HG03196 (cell line): ENCODE data around the gene SIRT7.
"Not testable (repeated sequence)": the region's sequence is repeated elsewhere in the genome, so short reads cannot be mapped to it uniquely, and the experiment has no call there.

Source experiments
- ATAC-seq: cut with Tn5 transposase; IDR thresholded peaks from one replicate; pipeline ENCODE4 v1.9.1; 2021; ENCODE audit not compliant: unreplicated experiment

SIRT7 gene

DNA sequence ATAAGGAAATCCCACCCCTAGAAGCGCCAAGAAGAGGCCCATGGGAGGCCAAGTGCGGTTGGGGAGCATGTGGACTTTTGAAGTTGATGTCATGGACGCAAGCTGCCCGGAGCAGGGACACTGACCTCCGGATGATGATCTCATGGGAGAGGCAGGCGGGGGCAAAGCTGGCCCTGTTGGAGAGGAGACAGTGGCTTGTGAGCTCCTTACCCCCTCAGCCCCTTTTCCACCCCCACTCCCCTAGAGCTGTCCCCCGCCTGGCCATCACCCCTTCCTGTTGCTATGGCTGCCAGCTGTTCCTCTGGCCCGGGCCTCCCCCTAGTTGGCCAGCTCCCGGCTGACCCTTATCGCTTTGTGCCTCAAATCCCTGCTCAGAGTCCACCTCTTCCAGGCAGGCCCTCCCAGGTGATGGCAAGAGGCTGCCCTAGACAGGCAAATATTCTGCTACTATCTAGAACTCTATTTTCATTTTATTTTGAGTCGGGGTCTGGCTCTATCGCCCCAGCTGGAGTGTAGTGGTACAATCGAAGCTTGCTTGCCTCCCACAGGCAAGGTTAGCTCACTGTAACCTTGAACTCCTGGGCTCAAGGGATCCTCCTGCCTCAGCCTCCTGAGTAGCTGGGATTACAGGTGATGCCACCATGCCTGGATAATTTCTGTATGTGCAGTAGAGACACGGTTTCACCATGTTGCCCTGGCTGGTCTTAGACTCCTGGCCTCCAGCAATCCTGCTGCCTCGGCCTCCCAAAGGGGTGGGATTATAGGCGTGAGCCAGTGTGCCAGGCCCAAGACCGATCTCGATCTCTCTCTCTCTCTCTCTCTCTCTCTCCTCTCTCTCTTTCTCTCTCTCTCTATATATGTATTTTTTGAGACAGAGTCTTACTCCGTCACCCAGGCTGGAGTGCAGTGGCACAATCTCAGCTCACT is 36.4 kb upstream of the SIRT7 start:
- ATAC-seq, result no peak

DNA sequence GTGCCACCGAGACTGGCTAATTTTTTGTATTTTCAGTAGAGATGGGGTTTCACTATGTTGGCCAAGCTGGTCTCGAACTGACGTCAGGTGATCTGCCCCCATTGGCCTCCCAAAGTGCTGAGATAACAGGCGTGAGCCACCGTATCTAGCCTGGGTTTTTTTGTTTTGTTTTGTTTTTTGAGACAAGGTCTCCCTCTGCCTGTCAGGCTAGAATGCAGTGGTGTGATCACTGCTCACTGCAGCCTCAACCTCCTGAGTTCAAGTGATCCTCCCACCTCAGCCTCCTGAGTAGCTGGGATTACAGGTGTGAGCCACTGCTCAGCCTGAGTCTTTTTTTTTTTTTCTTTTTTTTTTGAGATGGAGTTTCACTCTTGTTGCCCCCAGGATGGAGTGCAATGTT is 35.5 kb upstream of the SIRT7 start:
- ATAC-seq, result not testable (repeated sequence)

DNA sequence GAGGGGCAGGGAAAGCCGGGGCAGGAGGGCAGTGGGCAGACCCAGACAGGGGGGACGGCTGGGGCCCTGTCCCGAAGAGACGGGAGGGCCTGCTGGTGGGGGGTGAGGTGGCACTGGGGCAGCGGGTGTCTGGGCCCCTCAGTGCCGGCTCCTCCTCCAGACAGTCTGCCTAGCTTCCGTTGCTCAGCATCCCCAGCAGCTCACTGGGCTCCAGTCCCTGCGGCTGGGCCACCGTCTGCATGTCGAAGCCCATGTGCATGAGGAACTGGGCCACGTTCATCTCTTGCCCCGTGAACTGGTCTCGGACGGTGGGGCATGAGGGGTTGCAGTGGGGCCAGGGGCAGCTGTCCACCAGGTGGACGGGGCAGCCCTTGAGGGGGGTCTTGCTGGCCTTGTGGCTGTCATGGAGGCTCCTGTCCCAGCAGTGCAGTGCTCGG is 34.8 kb upstream of the SIRT7 start:
- no peak for ATAC-seq

DNA sequence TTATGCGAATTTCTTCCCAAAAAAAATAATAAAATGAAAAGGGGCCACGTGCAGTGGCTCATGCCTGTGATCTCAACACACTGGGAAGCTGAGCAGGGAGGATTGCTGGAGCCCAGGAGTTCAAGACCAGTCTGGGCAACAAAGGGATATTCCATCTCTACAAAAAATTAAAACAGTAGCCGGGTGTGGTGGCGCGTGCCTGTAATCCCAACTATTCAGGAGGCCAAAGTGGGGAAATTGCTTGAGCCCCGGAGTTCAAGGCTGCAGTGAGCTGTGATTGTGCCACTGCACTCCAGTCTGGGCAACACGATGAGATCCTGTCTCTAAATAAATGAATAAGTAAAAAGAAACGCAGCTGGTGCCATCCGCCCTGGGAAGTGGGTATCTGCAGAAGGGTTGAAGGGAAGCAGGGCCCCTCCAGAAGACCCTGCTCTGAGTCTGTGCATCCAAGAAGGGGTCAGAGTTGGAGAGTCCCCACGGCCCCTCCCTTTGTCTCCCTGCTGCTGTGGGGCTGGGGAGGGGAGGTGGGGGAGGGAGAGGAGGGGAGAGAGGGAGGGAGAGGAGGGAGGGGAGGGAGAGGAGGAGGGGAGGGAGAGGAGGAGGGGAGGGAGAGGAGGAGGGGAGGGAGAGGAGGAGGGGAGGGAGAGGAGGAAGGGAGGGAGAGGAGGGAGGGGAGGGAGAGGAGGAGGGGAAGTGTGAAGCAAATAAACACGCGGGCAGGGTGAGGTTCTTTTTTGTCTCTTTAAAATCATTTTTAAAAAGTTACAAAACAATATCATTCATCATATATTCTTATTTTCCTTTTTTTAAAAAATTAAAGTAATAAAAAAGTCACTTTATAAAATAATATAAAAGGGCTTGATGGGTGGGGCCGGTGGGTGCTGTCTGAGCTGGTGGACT is 34.1 kb upstream of the SIRT7 start:
- no peak for ATAC-seq

DNA sequence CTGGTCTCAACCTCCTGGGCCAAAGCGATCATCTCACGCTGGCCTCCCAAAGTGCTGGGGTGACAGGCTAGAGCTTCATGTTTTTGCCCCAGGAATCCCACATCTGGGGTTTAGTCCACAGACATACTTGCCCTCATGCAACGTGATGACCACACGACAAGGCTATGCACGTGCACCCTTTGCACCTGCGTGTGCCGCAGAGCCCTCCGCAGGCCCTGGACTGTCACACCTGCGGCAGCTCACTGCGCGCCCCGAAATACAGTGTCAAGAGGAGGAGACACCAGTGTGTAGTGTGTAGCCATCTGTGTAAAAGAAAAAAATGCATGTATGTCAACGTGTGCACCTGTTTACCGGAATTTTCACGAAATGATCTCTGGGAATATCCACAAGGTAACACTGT is 32.5 kb upstream of the SIRT7 start:
- ATAC-seq, result no peak

DNA sequence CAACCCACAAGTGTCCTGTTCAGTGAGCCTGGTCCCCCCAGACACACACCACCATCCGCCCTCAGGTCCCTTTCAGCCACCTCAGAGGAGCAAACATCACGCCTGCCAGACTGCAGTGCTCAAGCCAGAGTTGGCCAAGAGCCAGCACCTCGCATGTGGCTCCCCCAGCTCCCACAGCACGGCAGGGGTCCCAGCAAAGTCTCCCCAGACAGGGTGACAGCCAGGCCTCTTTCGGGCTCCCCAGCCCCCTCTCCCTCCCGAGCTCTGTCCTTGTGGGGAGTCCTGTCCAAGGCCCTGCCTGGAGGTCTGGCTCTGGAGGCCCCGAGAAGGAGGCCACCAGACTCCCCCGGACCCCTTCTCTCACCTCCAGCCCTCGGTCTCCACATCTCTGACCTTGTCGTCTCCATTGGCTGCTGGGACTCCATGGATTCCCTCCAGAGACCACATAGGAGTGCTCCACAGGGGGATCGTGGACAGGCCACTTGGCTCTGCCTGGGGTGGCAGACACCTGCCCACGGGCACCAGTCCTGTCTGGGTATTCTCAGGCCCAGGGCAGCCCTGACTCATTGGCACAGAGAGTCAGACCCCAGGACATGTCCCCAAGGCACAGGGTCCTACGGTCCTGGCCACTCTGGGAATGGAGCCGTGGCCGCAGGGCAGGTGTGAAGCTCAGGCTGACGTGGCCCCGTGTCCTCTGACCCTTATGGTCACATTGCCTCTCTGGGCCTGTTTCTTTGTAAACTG is 30.8 kb upstream of the SIRT7 start:
- ATAC-seq, result no peak

DNA sequence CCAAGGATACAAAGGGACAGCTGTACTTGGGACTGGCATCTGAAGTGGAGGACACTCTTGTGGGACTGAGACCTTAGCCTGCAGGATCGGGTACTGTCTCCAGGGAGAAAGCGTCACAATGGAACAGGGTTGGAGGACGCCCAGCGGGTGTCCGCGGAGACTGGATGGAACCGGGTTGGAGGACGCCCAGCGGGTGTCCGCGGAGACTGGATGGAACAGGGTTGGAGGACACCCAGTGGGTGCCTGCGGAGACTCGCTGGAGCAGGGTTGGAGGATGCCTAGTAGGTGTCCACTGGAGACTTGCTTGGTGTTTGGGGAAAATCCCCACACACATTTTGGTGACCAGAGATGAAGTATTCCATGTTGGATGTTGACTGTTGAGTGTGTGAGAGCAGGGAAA is 29.2 kb upstream of the SIRT7 start, which contains the start of gene MYADML2:
Gene MYADML2, minus strand, starts transcription at position 45 of the 400 bp plus-strand sequence. CDS start 5,492 bp downstream, outside the sequence.
- ATAC-seq, result no peak

DNA sequence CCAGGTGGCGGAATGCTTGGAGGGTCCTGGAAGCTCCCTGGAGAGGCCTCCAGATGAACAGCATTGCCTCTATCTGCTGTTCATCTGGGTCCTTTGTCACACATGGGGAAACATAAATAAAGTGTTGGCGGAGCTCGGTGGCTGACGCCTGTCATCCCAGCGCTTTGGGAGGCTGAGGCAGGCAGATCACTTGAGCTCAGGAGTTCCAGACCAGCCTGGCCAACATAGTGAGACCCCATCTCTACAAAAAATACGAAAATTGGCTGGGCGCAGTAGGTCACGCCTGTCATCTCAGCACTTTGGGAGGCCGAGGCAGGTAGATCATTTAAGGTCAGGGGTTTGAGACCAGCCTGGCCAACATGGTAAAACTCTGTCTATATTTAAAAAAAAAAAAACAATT is 26.9 kb upstream of the SIRT7 start:
- no peak for ATAC-seq

DNA sequence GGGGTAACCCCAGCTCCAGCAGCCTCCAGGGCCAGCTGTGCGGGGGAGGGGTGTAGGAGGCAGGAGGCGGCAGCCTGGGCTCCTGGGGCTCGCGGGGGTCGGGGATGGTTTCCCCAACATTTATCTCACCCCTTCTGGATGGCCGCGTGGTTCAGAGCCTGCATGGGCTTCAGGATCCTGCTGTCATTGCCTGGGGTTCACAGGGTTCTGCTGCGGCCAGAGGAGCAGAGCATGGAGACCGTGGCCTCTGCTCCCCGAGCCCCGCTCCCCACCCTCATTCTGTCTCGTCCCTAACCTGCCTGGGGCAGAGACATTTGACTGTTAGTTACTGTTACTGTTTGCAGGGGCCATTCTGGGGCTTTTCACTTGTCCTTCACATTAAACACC is 24.2 kb upstream of the SIRT7 start:
- no peak for ATAC-seq

DNA sequence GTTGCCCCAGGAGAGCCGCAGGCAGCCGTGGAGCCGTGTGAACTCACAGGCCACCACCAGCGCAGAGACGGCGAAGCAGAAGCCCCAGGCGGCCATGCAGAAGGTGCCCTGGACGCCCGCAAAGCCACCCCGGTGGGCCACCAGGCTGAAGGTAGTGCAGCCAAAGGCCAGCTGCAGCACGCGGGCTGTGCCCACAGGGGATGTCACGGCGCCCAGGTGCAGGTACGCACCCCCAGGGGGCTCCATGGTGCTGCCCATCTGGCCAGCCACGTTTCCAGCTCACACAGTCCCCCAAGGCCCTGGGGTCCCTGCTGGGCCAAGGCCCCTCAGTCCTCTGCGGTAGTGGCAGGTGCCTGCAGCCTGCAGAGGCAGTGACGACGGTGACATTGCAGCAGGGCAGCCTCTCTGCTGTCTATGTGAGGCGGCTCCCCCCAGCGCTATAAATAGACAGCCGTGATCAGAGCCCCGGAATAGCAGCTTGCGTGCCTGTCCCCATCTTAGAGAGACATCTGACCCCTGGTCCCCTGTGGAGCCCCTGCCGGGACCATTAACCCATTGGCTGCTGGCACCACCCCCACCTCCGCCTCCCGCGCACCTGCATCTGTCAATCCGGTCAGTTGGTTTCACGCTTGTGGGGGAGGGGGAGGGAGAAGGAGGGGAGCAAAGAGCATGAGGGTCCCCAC is 23.6 kb upstream of the SIRT7 start:
- no peak for ATAC-seq

DNA sequence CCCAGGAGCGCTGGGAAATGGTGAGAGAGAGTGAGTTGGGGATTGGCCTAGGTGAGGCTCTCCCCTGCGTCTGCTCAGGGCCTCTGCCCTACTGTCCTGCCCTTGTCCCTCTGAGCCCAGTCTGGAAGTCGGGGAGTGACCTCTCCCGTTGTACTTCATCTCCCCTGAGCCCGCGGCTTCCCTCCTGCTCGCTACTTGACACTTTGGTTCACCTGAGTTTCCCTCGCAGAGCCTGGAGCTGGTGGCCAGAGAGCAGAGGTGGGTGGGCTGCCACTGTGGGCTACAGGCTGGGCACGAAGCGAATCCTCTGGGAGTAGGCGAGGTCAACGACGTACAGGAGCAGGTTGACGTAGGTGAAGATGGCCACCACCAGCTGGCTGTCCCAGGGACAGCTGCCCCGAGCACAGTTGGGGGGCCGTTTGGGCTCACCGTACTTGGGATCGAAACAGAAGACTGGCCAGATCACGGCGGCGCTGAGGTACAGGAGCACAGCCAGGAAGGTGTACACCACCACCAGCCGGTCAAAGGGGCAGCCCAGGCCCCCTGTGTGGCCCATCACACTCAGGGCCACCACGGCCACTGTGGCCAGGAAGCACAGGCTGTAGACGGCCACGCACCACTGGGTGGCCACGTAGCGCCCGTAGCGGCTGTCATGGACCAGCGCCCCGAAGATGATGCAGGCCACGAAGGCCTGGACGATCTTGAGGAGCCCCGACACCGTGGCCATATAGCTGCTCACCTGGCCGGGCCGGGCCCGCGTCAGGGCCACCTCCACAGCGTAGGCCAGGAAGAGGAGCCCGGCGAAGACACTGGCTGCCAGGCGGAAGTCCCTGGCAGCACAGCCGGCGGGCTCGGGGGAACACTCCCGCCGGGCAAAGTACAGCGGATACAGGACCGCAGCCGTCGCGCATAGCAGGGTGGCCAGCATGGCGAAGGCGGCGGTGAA is 22.8 kb upstream of the SIRT7 start:
- ATAC-seq, result no peak

DNA sequence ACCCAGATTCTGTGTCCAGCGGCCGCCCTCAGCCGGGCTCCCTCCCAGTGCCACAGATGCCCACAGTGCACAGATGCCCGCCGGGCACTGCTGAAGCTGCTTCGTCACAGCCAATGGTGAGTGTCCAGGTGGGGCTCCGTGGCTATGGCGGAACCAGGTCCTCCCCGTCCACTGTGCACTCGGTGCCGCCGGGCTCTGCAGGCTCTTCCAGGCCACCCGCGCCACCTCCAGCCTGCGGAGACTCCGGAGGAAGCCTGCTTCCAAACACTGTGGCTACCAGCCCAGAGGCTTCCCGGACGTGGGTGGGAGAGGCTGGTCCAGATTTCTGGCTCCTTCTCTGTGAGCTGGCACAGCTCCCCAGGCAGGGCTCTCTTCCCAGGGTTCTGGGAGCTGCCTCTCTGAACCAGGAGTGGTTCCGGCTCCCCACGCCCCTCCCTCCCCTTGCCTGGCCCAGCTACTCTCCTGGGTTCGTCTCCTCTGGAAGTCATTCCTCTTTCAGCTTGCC is 22.0 kb upstream of the SIRT7 start:
- ATAC-seq, result no peak

DNA sequence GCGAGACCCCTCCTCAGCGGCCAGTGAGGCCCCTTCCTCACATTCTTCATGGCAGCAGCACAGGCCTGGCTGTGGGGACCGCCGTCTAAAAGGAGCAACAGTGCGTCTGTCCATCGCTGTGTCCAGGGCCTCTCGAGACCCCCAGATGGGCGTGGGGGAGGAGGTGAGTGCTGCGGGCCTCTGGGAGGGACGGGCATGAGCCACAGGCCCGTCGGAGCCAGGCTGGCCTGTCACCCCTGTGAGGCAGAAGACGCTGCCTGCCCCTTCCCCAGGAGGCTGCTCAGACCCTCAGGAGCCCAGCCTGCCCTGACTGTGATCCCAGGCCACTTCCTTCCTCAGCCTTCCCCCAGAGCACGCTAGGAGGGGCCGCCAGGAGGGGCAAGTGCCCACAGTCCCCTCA is 21.2 kb upstream of the SIRT7 start:
- no peak for ATAC-seq

DNA sequence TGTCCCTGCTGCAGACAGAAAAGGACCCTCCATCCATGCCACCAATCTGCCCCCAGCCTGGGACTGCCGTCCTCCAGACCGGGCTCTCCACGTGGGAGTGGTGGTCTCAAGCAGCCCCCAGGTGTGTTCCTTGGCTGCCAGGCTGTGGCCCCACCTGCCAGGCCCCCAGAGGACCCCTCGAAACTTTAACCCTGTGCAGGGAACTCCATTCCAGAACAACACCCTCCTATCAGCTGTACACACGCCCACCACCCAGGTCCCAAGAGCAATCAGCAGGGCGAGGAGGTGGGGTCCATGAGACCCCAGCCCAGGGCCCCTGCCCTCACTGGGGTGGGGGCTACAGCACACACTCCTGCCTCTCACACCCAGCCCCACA is 17.7 kb upstream of the SIRT7 start:
- ATAC-seq, result no peak

DNA sequence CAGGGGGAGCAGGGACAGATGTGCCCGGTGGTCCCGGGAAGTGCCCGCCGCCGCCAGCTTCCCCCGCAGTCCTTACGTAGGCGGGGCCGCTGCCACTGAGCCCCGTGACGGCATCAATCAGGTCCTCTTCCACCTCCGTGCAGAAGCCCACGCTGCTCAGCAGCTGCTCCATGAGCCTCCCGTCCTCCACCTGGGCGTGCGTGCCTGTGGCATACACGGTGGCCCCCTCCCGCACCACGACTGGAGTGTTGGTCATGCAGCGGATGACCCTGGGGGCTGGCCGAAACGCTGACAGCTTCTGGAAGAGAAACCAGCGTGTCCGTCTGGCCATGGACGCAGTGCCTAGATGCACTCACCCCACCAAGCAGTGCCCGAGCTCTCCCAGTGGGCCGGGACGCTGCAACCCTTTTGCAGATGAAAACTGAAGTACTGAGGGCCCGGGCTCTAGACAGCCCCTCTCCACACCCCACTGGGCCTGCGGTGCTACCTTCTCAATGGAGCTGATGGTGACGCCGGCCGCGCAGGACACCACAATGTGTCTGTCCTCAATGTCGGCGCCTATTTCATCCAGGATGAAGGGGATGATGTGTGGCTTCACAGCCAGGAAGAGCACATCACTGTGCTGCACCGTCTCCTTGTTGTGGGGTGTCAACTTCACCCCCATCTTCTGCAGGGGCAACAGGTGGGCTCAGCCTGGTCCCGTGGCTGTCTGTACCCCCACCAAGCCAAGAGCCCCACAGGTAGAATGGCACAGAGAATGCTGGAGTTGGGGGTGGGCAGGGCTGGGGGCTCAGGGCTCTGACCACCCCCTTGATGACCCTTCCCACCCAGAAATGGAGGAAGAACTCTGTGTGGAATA is 17.1 kb upstream of the SIRT7 start:
- ATAC-seq, result no peak

DNA sequence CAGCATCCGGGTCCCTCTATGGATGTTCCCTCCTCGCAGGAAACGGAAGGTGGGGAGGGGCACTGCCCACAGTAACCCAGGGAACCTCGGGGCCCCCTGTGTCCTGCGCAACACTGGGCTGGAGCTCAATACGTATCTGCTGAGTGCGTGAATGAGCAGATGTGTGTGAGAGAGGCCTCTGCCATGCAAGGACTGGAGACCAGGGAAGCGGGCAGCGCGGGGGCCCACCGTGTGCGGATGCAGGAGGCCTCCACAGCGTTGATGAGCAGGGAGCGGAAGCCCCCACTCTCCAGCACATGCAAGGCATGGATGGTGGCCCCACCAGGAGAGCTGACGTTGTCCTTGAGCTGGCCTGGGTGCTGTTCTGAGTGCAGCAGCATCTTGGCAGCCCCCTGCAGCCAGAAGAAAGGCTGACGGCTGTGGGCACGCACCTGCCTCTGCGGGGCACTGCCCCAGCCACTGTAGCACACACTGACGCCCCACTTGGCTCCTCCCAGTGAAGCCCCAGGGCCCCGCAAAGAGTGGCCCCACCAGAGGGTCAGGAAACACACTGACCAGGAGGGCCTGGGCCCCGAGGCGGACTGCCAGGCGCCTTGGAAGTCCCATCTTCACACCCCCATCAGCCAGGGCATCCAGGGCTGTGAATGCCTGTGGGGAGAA is 16.3 kb upstream of the SIRT7 start:
- no peak for ATAC-seq

DNA sequence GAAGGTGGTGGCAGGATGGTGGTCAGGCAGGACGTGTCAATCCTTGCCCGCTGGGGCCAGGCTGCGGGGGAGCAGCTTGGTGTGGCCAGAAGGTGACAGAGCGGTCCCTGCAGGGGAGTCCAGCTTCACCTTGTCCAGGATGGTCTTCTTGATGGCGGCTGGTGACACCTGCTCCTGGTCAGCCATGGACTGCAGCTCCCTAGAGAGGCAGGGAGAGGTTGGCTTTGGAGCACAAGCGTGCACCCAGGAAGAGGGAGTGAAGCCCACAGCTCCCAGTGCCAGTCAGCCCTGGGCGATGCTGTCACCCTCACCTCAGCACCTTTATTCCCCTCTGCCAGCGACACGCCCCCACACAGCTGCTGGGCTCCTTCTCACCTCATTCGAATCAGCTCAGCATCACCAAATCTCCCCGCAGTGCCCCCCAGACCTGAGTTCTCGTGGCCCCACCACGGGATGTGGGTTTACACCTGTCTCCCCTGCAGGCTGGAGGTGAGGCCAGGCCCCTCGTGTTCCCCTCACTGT is 15.3 kb upstream of the SIRT7 start:
- no peak for ATAC-seq
